K562 (cell line): ENCODE results near the gene STT3A. TPM values are rescaled to one million over a fixed set of nuclear protein-coding genes. Genes with fewer than 3 reads are reported as not detected.
A peak's percentile ranks its signal among the peaks of the same experiment; 100 is the strongest.

Source experiments
- BCLAF1 ChIP-seq, 2 experiments: fragments of 450-650 bp in 1 of 2; IDR thresholded peaks; 2 replicates each; pipeline ENCODE4 v1.6.1; 2011 to 2017; ENCODE audit warnings: low read depth in 2 of 2, antibody characterized with exemption in 1 of 2, borderline replicate concordance in 1 of 2, low read length in 1 of 2, mild to moderate bottlenecking in 1 of 2, mixed read lengths in 1 of 2; ENCODE audit not compliant: control insufficient read depth in 1 of 2
- CREBBP ChIP-seq: IDR thresholded peaks from one replicate; pipeline ENCODE4 v1.6.1; 2012; ENCODE audit warnings: low read depth, mild to moderate bottlenecking, control low read depth, inconsistent platforms, low read length
- DIDO1 ChIP-seq: fragments of 450-650 bp; IDR thresholded peaks from 2 replicates; pipeline ENCODE4 v1.6.1; 2016; ENCODE audit warnings: low read depth, missing biosample characterization, missing genetic modification characterization
- EGR1 ChIP-seq: fragments of 450-650 bp; conservative IDR thresholded peaks from 2 replicates; pipeline ENCODE4 v1.6.1; 2017; ENCODE audit warnings: mild to moderate bottlenecking
- HNRNPLL ChIP-seq: fragments of 200-400 bp; formaldehyde crosslinking; IDR thresholded peaks from 2 replicates; pipeline ENCODE4 v1.6.1; 2017; ENCODE audit warnings: low read length, low read depth, mild to moderate bottlenecking; ENCODE audit not compliant: poor library complexity, severe bottlenecking
- MGA ChIP-seq: fragments of 450-650 bp; IDR thresholded peaks from 2 replicates; pipeline ENCODE4 v1.6.1; 2016; ENCODE audit warnings: mild to moderate bottlenecking, moderate library complexity
- NRF1 ChIP-seq, 2 experiments: fragments of 450-650 bp; IDR thresholded peaks in 1 of 2; conservative IDR thresholded peaks in 1 of 2; 2 replicates each; pipeline ENCODE4 v1.6.1; 2014; ENCODE audit warnings: mild to moderate bottlenecking in 2 of 2
- SMARCC2 ChIP-seq: fragments of 450-650 bp; IDR thresholded peaks from 2 replicates; pipeline ENCODE4 v1.6.1; 2017; ENCODE audit warnings: antibody characterized with exemption, moderate library complexity, mild to moderate bottlenecking, low read depth
- TAF9B ChIP-seq: fragments of 450-650 bp; IDR thresholded peaks from 2 replicates; pipeline ENCODE4 v1.6.1; 2018; ENCODE audit warnings: mild to moderate bottlenecking; ENCODE audit not compliant: partially characterized antibody
- TEAD1 ChIP-seq, 2 experiments: fragments of 450-650 bp in 1 of 2; sonication (generic) in 1 of 2; formaldehyde crosslinking; IDR thresholded peaks; 2 replicates each; pipeline versions ENCODE4 v1.4.0 to v1.8.0; 2020 to 2022; ENCODE audit warnings: mild to moderate bottlenecking in 2 of 2, missing genetic modification reagents in 1 of 2
- YBX1 ChIP-seq: fragments of 450-650 bp; IDR thresholded peaks from 2 replicates; pipeline ENCODE4 v1.7.1; 2016; ENCODE audit warnings: mild to moderate bottlenecking
- ZNF146 ChIP-seq: IDR thresholded peaks from one replicate; pipeline ENCODE4 v1.6.1; 2018; ENCODE audit warnings: missing compliant biosample characterization; ENCODE audit not compliant: unreplicated experiment
- ZNF583 ChIP-seq: fragments of 250-450 bp; sonication (Bioruptor Pico); IDR thresholded peaks from 2 replicates; pipeline ENCODE4 v1.4.0; 2020
- polyA plus RNA-seq, 8 experiments: library from polyadenylated mRNA; depleted of rRNA in 4 of 8; stranded (reverse) in 5 of 8; unstranded in 3 of 8; fragments of >200 nt; fragmentation: Nextera tagmentation in 2 of 8; fragmentation: Illumina TruSeq in 1 of 8; extraction: Ambion mirVana in 2 of 8; extraction: Trizol in 1 of 8; gene quantifications; 2 replicates each; pipeline versions ENCODE4 v1.2.1 to v1.2.3, GENCODE V29; 2011 to 2014; ENCODE audit warnings: inconsistent platforms in 1 of 8, missing spikeins in 1 of 8
- total RNA-seq, 7 experiments: library from RNA; depleted of rRNA in 6 of 7; stranded (reverse); fragments of >200 nt in 6 of 7; fragmentation: Illumina TruSeq in 2 of 7; extraction: Trizol in 2 of 7; gene quantifications; 2 replicates each; pipeline versions ENCODE4 v1.2.1 to v1.2.3, GENCODE V29; 2011 to 2021; ENCODE audit warnings: low replicate concordance in 1 of 7

STT3A gene
- total and polyA plus RNA-seq, 9 of the 15 experiments (the other 6 are each of a cell fraction or from before 2014, with no cell fraction given): 70.7 to 330 (median 192) TPM

GRCh38 chr11:125592305-125593113 lies at the start of gene STT3A (continued):
- TF ChIP-seq TAF9B (peak; percentile 26), NRF1 (conservative IDR thresholded peaks at IDR 0.05 in 1 of 2, IDR thresholded peaks at IDR 0.05 in 1 of 2) (peak; percentile 83 to 86), MGA (peak; percentile 72), HNRNPLL (peak; percentile 98), ZNF146 (CRISPR knock-in tag) (no peak), CREBBP (no peak), SMARCC2 (no peak), ZNF583 (no peak), TEAD1 (CRISPR knock-in tag; IDR thresholded peaks at IDR 0.05) (peak in 1 of 2 experiments; percentile 94; a peak in 2 of 4 replicates), BCLAF1 (IDR thresholded peaks at IDR 0.05; ENCODE audit: borderline replicate concordance in 1 of 2, control insufficient read depth in 1 of 2, low read depth in 2 of 2, low read length in 1 of 2) (no peak), YBX1 (no peak), DIDO1 (tag) (peak; percentile 57), EGR1 (peak; percentile 73)
